IMR-90 (cell line): ENCODE results near the gene LRRC40. TPM values are rescaled to one million over a fixed set of nuclear protein-coding genes. Genes with fewer than 3 reads are reported as not detected.
A peak's percentile ranks its signal among the peaks of the same experiment; 100 is the strongest.

ENCODE experiments used
- ATAC-seq: fragments of 200-7000 bp; cut with Tn5 transposase; 2 replicates; pipeline ENCODE4 v1.9.1; 2020; ENCODE audit warnings: low read depth, mild to moderate bottlenecking, moderate library complexity
- BruUV-seq: library from RNA; stranded (reverse); fragments of 400-500 nt; replicated peaks from 2 replicates; lab custom pipeline; 2021; lab: Mats Ljungman, UMichigan
- CTCF ChIA-PET: fragments of 300-600 bp; formaldehyde crosslinking; extraction: SDS; loops from one replicate; lab custom pipeline; 2021; ENCODE audit warnings: antibody characterized with exemption; lab: Yijun Ruan, JAX
- POLR2A ChIA-PET: fragments of 300-600 bp; sonication (Branson Sonifier 250); formaldehyde crosslinking; loops from one replicate; lab custom pipeline; 2022; ENCODE audit warnings: antibody characterized with exemption; ENCODE audit not compliant: unreplicated experiment; lab: Charles Lee
- DNase-seq: peaks from one replicate; pipeline ENCODE4 v3.0.0; 2013
- H2AFZ ChIP-seq: replicated peaks from 2 replicates; pipeline ENCODE3; 2013; ENCODE audit warnings: low read length, mild to moderate bottlenecking; ENCODE audit not compliant: poor library complexity
- H2AK5ac ChIP-seq: 2 replicates; pipeline ENCODE4 v1.6.1; 2013; ENCODE audit warnings: low read depth, low read length, inconsistent platforms
- H2AK9ac ChIP-seq: replicated peaks from 2 replicates; pipeline ENCODE3; 2013; ENCODE audit warnings: mild to moderate bottlenecking, low read depth, low read length, moderate library complexity; ENCODE audit not compliant: poor library complexity
- H2BK120ac ChIP-seq: 2 replicates; pipeline ENCODE4 v1.6.1; 2013; ENCODE audit warnings: low read depth, low read length, inconsistent platforms
- H2BK15ac ChIP-seq: 3 replicates; pipeline ENCODE4 v1.6.1; 2013; ENCODE audit warnings: low read depth, low read length, inconsistent platforms
- H2BK20ac ChIP-seq: 2 replicates; pipeline ENCODE4 v1.6.1; 2013; ENCODE audit warnings: low read depth, mild to moderate bottlenecking, inconsistent platforms, low read length, moderate library complexity
- H2BK5ac ChIP-seq: 2 replicates; pipeline ENCODE4 v1.6.1; 2013; ENCODE audit warnings: mild to moderate bottlenecking, low read depth, low read length, inconsistent platforms; ENCODE audit not compliant: poor library complexity, severe bottlenecking
- H3K14ac ChIP-seq: replicated peaks from 2 replicates; pipeline ENCODE4 v1.6.1; 2013; ENCODE audit warnings: low read depth, low read length, inconsistent platforms
- H3K18ac ChIP-seq: 2 replicates; pipeline ENCODE4 v1.6.1; 2013; ENCODE audit warnings: low read depth, low read length, control low read depth
- H3K23ac ChIP-seq: 2 replicates; pipeline ENCODE4 v1.6.1; 2013; ENCODE audit warnings: low read depth, low read length, inconsistent platforms
- H3K27ac ChIP-seq: 2 replicates; pipeline ENCODE4 v1.5.1; 2013; ENCODE audit warnings: mild to moderate bottlenecking, control low read depth, low read length; ENCODE audit not compliant: insufficient read depth
- H3K27me3 ChIP-seq: 2 replicates; pipeline ENCODE4 v1.6.1; 2013; ENCODE audit warnings: low read length; ENCODE audit not compliant: control insufficient read depth, insufficient read depth
- H3K36me3 ChIP-seq: 2 replicates; pipeline ENCODE4 v1.6.1; 2013; ENCODE audit warnings: low read length, mixed read lengths; ENCODE audit not compliant: control insufficient read depth, insufficient read depth
- H3K4ac ChIP-seq: 2 replicates; pipeline ENCODE4 v1.6.1; 2013; ENCODE audit warnings: low read depth, low read length, inconsistent platforms
- H3K4me1 ChIP-seq: 2 replicates; pipeline ENCODE4 v1.6.1; 2013; ENCODE audit warnings: low read length, mixed read lengths; ENCODE audit not compliant: control insufficient read depth, insufficient read depth
- H3K4me2 ChIP-seq: 2 replicates; pipeline ENCODE4 v1.6.1; 2013; ENCODE audit warnings: low read depth, mild to moderate bottlenecking, control low read depth, low read length, moderate library complexity
- H3K4me3 ChIP-seq: 2 replicates; pipeline ENCODE4 v1.5.1; 2013; ENCODE audit warnings: low read depth, mild to moderate bottlenecking, control low read depth, low read length, moderate library complexity; ENCODE audit not compliant: insufficient read depth
- H3K56ac ChIP-seq: 2 replicates; pipeline ENCODE4 v1.6.1; 2013; ENCODE audit warnings: low read length, inconsistent platforms; ENCODE audit not compliant: insufficient read depth; ENCODE audit errors: extremely low read depth
- H3K79me1 ChIP-seq, 2 experiments: 2 replicates each; pipeline ENCODE4 v1.6.1; 2013; ENCODE audit warnings: low read length in 2 of 2, inconsistent platforms in 1 of 2, low read depth in 1 of 2
- H3K9ac ChIP-seq: 2 replicates; pipeline ENCODE4 v1.6.1; 2013; ENCODE audit warnings: low read depth, low read length, control low read depth
- H3K9me1 ChIP-seq: 2 replicates; pipeline ENCODE4 v1.6.1; 2013; ENCODE audit warnings: low read length, inconsistent platforms; ENCODE audit not compliant: insufficient read depth
- H3K9me3 ChIP-seq: 2 replicates; pipeline ENCODE4 v1.6.1; 2013; ENCODE audit warnings: low read length; ENCODE audit not compliant: control insufficient read depth, insufficient read depth
- H4K20me1 ChIP-seq: 2 replicates; pipeline ENCODE4 v1.6.1; 2013; ENCODE audit warnings: low read length, inconsistent platforms; ENCODE audit not compliant: insufficient read depth
- H4K5ac ChIP-seq: 2 replicates; pipeline ENCODE4 v1.6.1; 2013; ENCODE audit warnings: mild to moderate bottlenecking, low read depth, low read length, control low read depth
- H4K8ac ChIP-seq, 2 experiments: 2 replicates each; pipeline ENCODE4 v1.6.1; 2013; ENCODE audit warnings: low read depth in 2 of 2, low read length in 2 of 2, control low read depth in 1 of 2, inconsistent platforms in 1 of 2
- H4K91ac ChIP-seq: 2 replicates; pipeline ENCODE4 v1.6.1; 2013; ENCODE audit warnings: low read depth, low read length, inconsistent platforms; ENCODE audit not compliant: insufficient read depth
- BHLHE40 ChIP-seq: fragments of 150-350 bp; IDR thresholded peaks from 2 replicates; pipeline ENCODE4 v1.6.1; 2016; ENCODE audit warnings: mild to moderate bottlenecking, low read depth, low read length
- CEBPB ChIP-seq: IDR thresholded peaks from 2 replicates; pipeline ENCODE4 v1.6.1; 2012; ENCODE audit warnings: low read depth, low read length, improper control_type of control experiment
- CHD1 ChIP-seq: IDR thresholded peaks from 2 replicates; pipeline ENCODE4 v1.6.1; 2012; ENCODE audit warnings: low read depth, low read length, improper control_type of control experiment
- CTCF ChIP-seq: conservative IDR thresholded peaks from 2 replicates; pipeline ENCODE4 v1.5.1; 2012; ENCODE audit warnings: mild to moderate bottlenecking, low read depth, low read length, improper control_type of control experiment
- ELK1 ChIP-seq: fragments of 150-350 bp; IDR thresholded peaks from 2 replicates; pipeline ENCODE4 v1.6.1; 2016; ENCODE audit warnings: low read depth, mild to moderate bottlenecking, low read length, moderate library complexity, borderline replicate concordance
- FOS ChIP-seq: fragments of 150-350 bp; IDR thresholded peaks from 2 replicates; pipeline ENCODE4 v1.6.1; 2016; ENCODE audit warnings: low read depth, low read length
- MAFK ChIP-seq: IDR thresholded peaks from 2 replicates; pipeline ENCODE4 v1.6.1; 2012; ENCODE audit warnings: low read depth, low read length, improper control_type of control experiment
- MAZ ChIP-seq: IDR thresholded peaks from 2 replicates; pipeline ENCODE4 v1.6.1; 2012; ENCODE audit warnings: low read depth, mild to moderate bottlenecking, low read length, improper control_type of control experiment, moderate library complexity, borderline replicate concordance
- MXI1 ChIP-seq: IDR thresholded peaks from 2 replicates; pipeline ENCODE4 v1.6.1; 2012; ENCODE audit warnings: low read depth, mild to moderate bottlenecking, low read length, moderate library complexity, borderline replicate concordance
- NFE2L2 ChIP-seq: fragments of 150-350 bp; IDR thresholded peaks from 2 replicates; pipeline ENCODE4 v1.6.1; 2016; ENCODE audit warnings: low read depth, mild to moderate bottlenecking, low read length
- POLR2A ChIP-seq: IDR thresholded peaks from 2 replicates; pipeline ENCODE4 v1.6.1; 2012; ENCODE audit warnings: mild to moderate bottlenecking, low read depth, low read length
- RAD21 ChIP-seq: IDR thresholded peaks from 2 replicates; pipeline ENCODE4 v1.6.1; 2012; ENCODE audit warnings: low read length, improper control_type of control experiment
- RCOR1 ChIP-seq: IDR thresholded peaks from 2 replicates; pipeline ENCODE4 v1.6.1; 2012; ENCODE audit warnings: mild to moderate bottlenecking, low read length, improper control_type of control experiment; ENCODE audit not compliant: insufficient replicate concordance
- RFX5 ChIP-seq: IDR thresholded peaks from 2 replicates; pipeline ENCODE4 v1.8.0; 2012; ENCODE audit warnings: low read depth, mild to moderate bottlenecking, low read length, moderate library complexity
- SMC3 ChIP-seq: fragments of 150-350 bp; IDR thresholded peaks from 2 replicates; pipeline ENCODE4 v1.6.1; 2016; ENCODE audit warnings: low read depth, mild to moderate bottlenecking, antibody characterized with exemption, low read length, moderate library complexity
- USF2 ChIP-seq: fragments of 150-350 bp; IDR thresholded peaks from 2 replicates; pipeline ENCODE4 v1.6.1; 2017; ENCODE audit warnings: mild to moderate bottlenecking, antibody characterized with exemption, low read length, low read depth
- WGBS, 2 experiments: methylation state at CpG; one replicate each; pipeline versions ENCODE4 v1.1.5 to v1.1.7; 2013; ENCODE audit warnings: missing lambda C conversion rate in 2 of 2; ENCODE audit not compliant: insufficient read length in 1 of 2; ENCODE audit errors: extremely low coverage in 2 of 2; 5-methylcytosine and 5-hydroxymethylcytosine counted together
- dilution Hi-C: fragments of 300-500 bp; cut with HindIII; formaldehyde crosslinking; loops from one replicate; pipeline ENCODE4 v1.14.3; 2018; ENCODE audit warnings: low sequenced_read_pairs; ENCODE audit not compliant: unreplicated experiment
- in situ Hi-C: fragments of 300-500 bp; cut with MboI; formaldehyde crosslinking; loops from 3 replicates; pipeline ENCODE4 v1.14.3; 2019; ENCODE audit warnings: low sequenced_read_pairs, inconsistent platforms, mixed read lengths
- intact Hi-C: fragments of 100-400 bp; cut with micrococcal nuclease; formaldehyde crosslinking; loops from 2 replicates; pipeline ENCODE4 v1.10.0; 2022
- polyA plus RNA-seq, 3 experiments: library from polyadenylated mRNA; depleted of rRNA; stranded (reverse); fragments of >200 nt; gene quantifications; 2 replicates each; pipeline ENCODE4 v1.2.3, GENCODE V29; 2012; ENCODE audit warnings: low replicate concordance in 1 of 3
- total RNA-seq: library from RNA; depleted of rRNA; stranded (reverse); fragments of >200 nt; gene quantifications from 2 replicates; pipeline ENCODE4 v1.2.3, GENCODE V29; 2012

The LRRC40 gene
- total and polyA plus RNA-seq, 2 of the 4 experiments (the other 2 are of a cell fraction), result 11.1 to 17.4 TPM

GRCh38 chr1:70204139-70204538 lies 1.2 kb downstream of the LRRC40 start:
- no peak overlapping the region for H3K23ac ChIP-seq
- H3K4me1 ChIP-seq, result peaks cover 1% of the 10 kb centered on the region
- no TSS peak for BruUV-seq
- TF ChIP-seq RCOR1, result no peak
- TF ChIP-seq SMC3, result no peak
- no peak for TF ChIP-seq MXI1
- no peak for TF ChIP-seq CHD1
- no peak for TF ChIP-seq RAD21
- TF ChIP-seq CTCF, result no peak
- no peak for TF ChIP-seq CEBPB
- no peak for TF ChIP-seq MAZ
- TF ChIP-seq POLR2A, result no peak
- TF ChIP-seq MAFK, result no peak
- no peak for TF ChIP-seq BHLHE40
- TF ChIP-seq ELK1, result no peak
- no peak for TF ChIP-seq NFE2L2
- no peak for TF ChIP-seq RFX5
- no peak for TF ChIP-seq USF2
- TF ChIP-seq FOS, result no peak
- no peak overlapping the region for H3K18ac ChIP-seq
- H4K5ac ChIP-seq, result no peak overlapping the region
- peaks cover 2% of the 10 kb centered on the region; the same call in 1 of the 2 replicates for H3K9me1 ChIP-seq
- WGBS, 2 experiments, result no CpG with 5 or more reads among the region's 1 CpG
- no peak overlapping the region for H3K56ac ChIP-seq
- peaks cover 7% of the 10 kb centered on the region for H3K36me3 ChIP-seq
- intact Hi-C loops, result loop anchor here (2.0 kb wide), 1 partner anchor 15 kb away; no protein-coding TSS in a partner anchor
- H2BK15ac ChIP-seq, result no peak overlapping the region
- no peak overlapping the region for H3K4ac ChIP-seq
- ChIA-PET POLR2A (no interaction called here), CTCF (no interaction called here)
- no peak overlapping the region for H4K91ac ChIP-seq
- in situ Hi-C loops, result no loop called here
- no peak overlapping the region for H2BK120ac ChIP-seq
- no peak overlapping the region for H3K27ac ChIP-seq
- H2BK20ac ChIP-seq, result no peak overlapping the region
- H4K8ac ChIP-seq, result no peak overlapping the region
- H2AFZ ChIP-seq, result no peak overlapping the region
- DNase-seq, result no peak
- no peak overlapping the region for H3K9ac ChIP-seq
- no peak overlapping the region for H2BK5ac ChIP-seq
- H3K4me3 ChIP-seq, result no peak overlapping the region
- H2AK9ac ChIP-seq, result no peak overlapping the region
- peaks cover 5 to 26% of the 10 kb centered on the region in 2 experiments; a peak in 3 of 4 replicates for H3K79me1 ChIP-seq
- ATAC-seq, result no peak
- dilution Hi-C loops, result no loop called here
- no peaks in the 10 kb centered on the region for H3K27me3 ChIP-seq
- H3K9me3 ChIP-seq, result no peaks in the 10 kb centered on the region
- H2AK5ac ChIP-seq, result no peak overlapping the region
- no peak overlapping the region for H3K14ac ChIP-seq
- peak overlapping the region; percentile 98 for H3K4me2 ChIP-seq
- peaks cover 3% of the 10 kb centered on the region; the same call in 1 of the 2 replicates for H4K20me1 ChIP-seq
